Karpas-422 (cell line): ENCODE results near the gene ATG13. TPM values are rescaled to one million over a fixed set of nuclear protein-coding genes. Genes with fewer than 3 reads are reported as not detected.
A peak's percentile ranks its signal among the peaks of the same experiment; 100 is the strongest.

Experiments used
- DNase-seq: peaks from one replicate; pipeline ENCODE4 v3.0.0-alpha.2; 2015
- H2AFZ ChIP-seq: fragments of 200-600 bp; sonication (generic); 2 replicates; pipeline ENCODE4 v1.6.1; 2014; ENCODE audit warnings: antibody characterized with exemption, low read length, mixed read lengths
- H3K27ac ChIP-seq: fragments of 200-600 bp; sonication (generic); 2 replicates; pipeline ENCODE4 v1.5.1; 2014; ENCODE audit warnings: mild to moderate bottlenecking, low read length, moderate library complexity
- H3K27me3 ChIP-seq: fragments of 200-600 bp; sonication (generic); 2 replicates; pipeline ENCODE4 v1.6.1; 2014; ENCODE audit warnings: low read length, mixed read lengths
- H3K36me3 ChIP-seq: fragments of 200-600 bp; sonication (generic); 2 replicates; pipeline ENCODE4 v1.6.1; 2014; ENCODE audit warnings: low read length, mixed read lengths; ENCODE audit not compliant: insufficient read depth
- H3K4me1 ChIP-seq: fragments of 200-600 bp; sonication (generic); 2 replicates; pipeline ENCODE4 v1.6.1; 2014; ENCODE audit warnings: mild to moderate bottlenecking, low read length, mixed read lengths
- H3K4me2 ChIP-seq: fragments of 200-600 bp; sonication (generic); 2 replicates; pipeline ENCODE4 v1.6.1; 2014; ENCODE audit warnings: low read length, low read depth, mild to moderate bottlenecking; ENCODE audit not compliant: poor library complexity, severe bottlenecking
- H3K4me3 ChIP-seq: fragments of 200-600 bp; sonication (generic); 2 replicates; pipeline ENCODE4 v1.5.1; 2014; ENCODE audit warnings: mild to moderate bottlenecking, antibody characterized with exemption, low read length, mixed read lengths
- H3K79me2 ChIP-seq: fragments of 200-600 bp; sonication (generic); 2 replicates; pipeline ENCODE4 v1.6.1; 2014; ENCODE audit warnings: mild to moderate bottlenecking, low read length, mixed read lengths
- H3K9ac ChIP-seq: fragments of 200-600 bp; sonication (generic); 2 replicates; pipeline ENCODE4 v1.6.0; 2014; ENCODE audit warnings: low read length
- H3K9me2 ChIP-seq: fragments of 200-600 bp; sonication (generic), shearing (Covaris generic); replicated peaks from 2 replicates; pipeline ENCODE4 v1.6.0; 2014; ENCODE audit warnings: mild to moderate bottlenecking, low read length, moderate library complexity; ENCODE audit not compliant: insufficient read depth
- H3K9me3 ChIP-seq: fragments of 300-700, 200-600 bp; sonication (generic); 2 replicates; pipeline ENCODE4 v1.6.1; 2014; ENCODE audit warnings: low read length, mixed read lengths
- H4K20me1 ChIP-seq: fragments of 200-600 bp; sonication (generic); 2 replicates; pipeline ENCODE4 v1.6.1; 2014; ENCODE audit warnings: mild to moderate bottlenecking, antibody characterized with exemption, low read length, low read depth; ENCODE audit not compliant: insufficient read depth
- total RNA-seq: library from RNA; depleted of rRNA; stranded (reverse); fragments of >200 nt; shearing (Covaris generic); gene quantifications from 2 replicates; pipeline ENCODE4 v1.2.3, GENCODE V29; 2014; ENCODE audit warnings: low replicate concordance

The ATG13 gene
- total RNA-seq, 1 experiment from 2014 or later = 79.2 TPM

DNA sequence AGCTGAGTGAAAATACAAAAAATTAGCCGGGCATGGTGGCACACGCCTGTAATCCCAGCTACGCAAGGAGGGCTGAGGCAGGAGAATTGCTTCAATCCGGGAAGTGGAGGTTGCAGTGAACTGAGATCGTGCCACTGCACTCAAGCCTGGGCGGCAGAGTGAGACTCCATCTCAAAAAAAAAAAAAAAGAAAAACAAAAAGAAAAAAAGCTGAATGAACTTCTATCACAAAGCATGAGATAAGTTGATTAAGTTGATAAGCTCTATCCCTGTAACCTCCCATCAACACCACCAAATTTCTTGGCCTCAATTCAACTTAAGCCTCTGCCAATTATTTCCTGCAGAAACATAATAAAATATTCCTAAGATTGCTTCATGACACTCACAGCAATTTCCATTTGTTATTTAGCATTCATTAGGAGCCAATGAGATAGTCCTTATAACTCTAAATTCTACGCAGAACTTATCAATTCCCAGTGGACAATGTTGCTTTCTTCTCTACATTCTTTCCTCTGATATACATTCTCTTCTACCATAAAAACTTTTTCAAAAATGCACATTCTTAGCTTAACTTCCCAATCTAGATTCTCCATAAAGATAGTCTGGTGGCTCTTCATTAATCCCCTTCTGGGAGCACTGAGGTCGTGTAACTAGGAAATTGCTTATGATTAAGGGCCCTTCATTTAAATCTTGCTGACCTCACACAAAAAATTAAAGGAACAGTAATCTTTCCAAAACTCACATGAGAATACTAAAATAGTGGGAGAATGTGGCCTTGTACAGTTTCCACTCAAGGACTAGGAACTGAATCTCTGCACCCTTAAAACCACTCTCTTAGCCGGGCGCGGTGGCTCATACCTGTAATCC is 26.4 kb upstream of the ATG13 start:
- H3K27me3 ChIP-seq = no peaks in the 10 kb centered on the region
- peaks cover 78% of the 10 kb centered on the region for H3K79me2 ChIP-seq
- H4K20me1 ChIP-seq = peaks cover 8% of the 10 kb centered on the region; the same call in 1 of the 2 replicates
- DNase-seq = no peak
- H3K9me2 ChIP-seq = no peaks in the 10 kb centered on the region
- H3K4me2 ChIP-seq = peak overlapping the region; percentile 52
- no peaks in the 10 kb centered on the region for H3K9me3 ChIP-seq
- H3K36me3 ChIP-seq = peaks cover 6% of the 10 kb centered on the region; the same call in 1 of the 2 replicates
- H3K9ac ChIP-seq = no peak overlapping the region
- H3K4me1 ChIP-seq = peaks cover 30% of the 10 kb centered on the region
- H2AFZ ChIP-seq = no peak overlapping the region
- no peak overlapping the region for H3K27ac ChIP-seq
- no peak overlapping the region for H3K4me3 ChIP-seq

DNA sequence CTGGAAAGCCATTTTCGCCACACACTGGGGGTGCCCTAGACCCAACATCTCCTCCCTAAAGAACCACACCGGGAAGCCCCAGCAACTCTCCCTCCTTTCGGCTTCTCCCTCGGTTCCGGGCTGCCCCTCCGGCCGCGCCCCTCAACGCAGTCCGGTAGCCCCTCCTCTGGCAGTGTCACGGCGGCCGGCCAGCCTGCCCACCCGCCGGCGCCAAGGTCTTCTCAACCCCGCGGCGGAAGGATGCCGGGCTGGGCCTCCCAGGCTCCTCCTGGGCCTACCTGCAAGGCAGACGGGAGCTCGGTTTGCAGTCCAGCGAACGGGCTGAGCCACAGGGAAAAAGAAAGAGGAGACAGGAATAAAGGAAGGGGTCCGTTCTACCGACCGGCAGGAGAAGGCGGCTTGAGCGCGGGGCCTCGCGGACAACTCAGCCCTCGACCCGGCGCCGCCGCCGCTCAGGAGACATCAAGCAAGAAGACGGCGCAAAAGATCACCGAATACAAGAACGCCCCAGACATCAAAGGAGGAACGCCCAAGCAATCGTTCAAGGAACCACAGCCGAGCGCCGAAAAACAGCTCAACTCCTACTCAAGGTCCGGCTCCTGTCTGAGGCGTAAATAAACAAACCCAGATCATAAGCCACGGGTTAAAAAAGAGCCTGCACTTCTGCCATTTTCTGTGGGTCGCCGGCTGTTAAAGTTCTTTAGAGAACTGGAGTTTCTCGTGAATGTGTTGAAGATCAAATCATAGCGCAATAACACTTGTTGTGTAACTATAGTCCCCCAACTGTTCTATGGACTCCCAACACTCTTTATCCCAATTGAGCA is 23.6 kb upstream of the ATG13 start, which contains the start of gene AMBRA1:
Gene AMBRA1, minus strand, starts transcription at position 474 of the 824 bp plus-strand sequence. CDS start 45,643 bp downstream, outside the sequence.
- Histone ChIP-seq H3K79me2 (peaks cover 51% of the 10 kb centered on the region), H3K9ac (peak within 1 kb of the TSS; percentile 75), H3K4me3 (peak within 1 kb of the TSS; percentile 79), H3K4me1 (peaks cover 30% of the 10 kb centered on the region), H3K4me2 (peak within 1 kb of the TSS; percentile 88), H4K20me1 (peaks cover 8% of the 10 kb centered on the region; the same call in 1 of the 2 replicates), H3K27me3 (no peaks in the 10 kb centered on the region), H3K27ac (peak within 1 kb of the TSS; percentile 54), H3K36me3 (no peaks in the 10 kb centered on the region), H3K9me3 (no peaks in the 10 kb centered on the region), H2AFZ (peak within 1 kb of the TSS; percentile 40), H3K9me2 (no peaks in the 10 kb centered on the region)
- peak; percentile 95 for DNase-seq

DNA sequence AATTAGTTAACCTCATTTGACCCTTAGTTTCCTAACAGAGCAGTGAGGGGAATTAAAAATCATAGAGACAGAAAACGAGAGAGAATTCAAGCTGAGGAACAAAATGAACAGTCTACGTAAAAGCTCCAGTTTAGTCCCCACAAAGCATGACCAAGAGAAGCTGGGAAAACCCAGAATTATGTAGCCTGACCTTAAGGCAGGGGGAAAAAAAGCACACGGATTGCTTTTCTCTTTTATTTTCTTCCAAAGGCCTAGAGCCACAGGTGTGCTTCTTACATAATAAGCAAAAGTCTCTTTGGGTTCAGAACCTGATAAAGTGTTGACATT is 23.0 kb upstream of the ATG13 start:
- H3K79me2 ChIP-seq = peaks cover 45% of the 10 kb centered on the region
- H3K36me3 ChIP-seq = no peaks in the 10 kb centered on the region
- H3K27me3 ChIP-seq = no peaks in the 10 kb centered on the region
- H3K9ac ChIP-seq = peak overlapping the region; percentile 75
- no peak overlapping the region for H3K27ac ChIP-seq
- peaks cover 30% of the 10 kb centered on the region for H3K4me1 ChIP-seq
- peak overlapping the region; percentile 88 for H3K4me2 ChIP-seq
- H3K9me3 ChIP-seq = no peaks in the 10 kb centered on the region
- peak overlapping the region; percentile 40 for H2AFZ ChIP-seq
- peaks cover 8% of the 10 kb centered on the region; the same call in 1 of the 2 replicates for H4K20me1 ChIP-seq
- H3K4me3 ChIP-seq = peak overlapping the region; percentile 79
- DNase-seq = no peak
- H3K9me2 ChIP-seq = no peaks in the 10 kb centered on the region

DNA sequence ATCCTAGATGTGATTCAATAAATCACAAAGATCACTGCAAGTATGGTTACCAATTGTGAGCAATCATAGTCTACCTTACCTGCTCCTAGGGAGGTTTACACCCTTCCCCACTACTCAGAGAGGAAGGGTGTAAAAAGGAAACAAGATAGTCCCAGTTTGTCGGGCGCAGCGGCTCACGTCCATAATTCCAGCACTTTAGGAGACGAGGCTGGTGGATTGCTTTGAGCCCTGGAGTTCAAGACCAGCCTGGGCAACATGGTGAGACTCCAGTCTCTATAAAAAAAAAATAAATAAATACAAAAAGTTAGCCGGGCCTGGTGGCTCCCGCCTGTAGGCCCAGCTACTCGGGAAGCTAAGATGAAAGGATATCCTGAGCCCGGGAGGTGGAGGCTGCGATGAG is 22.6 kb upstream of the ATG13 start:
- H3K9ac ChIP-seq = no peak overlapping the region

DNA sequence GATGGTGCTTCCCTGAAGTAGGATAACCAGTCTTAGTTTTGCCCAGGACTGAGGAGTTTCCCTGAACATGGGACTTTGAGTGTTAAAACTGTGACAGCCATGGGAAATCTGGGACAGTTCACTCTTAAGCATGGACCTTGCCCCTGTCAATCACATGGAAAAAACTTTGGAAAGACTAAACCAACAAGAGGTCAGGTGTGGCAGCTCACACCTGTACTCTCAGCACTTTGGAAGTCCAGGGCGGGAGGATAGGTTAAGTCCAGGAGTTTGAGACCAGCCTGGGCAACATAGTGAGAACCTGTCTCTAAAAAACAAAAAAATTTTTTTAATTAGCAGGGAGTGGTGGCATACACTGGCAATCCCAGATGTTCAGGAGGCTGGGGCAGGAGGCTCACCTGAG is 20.2 kb upstream of the ATG13 start:
- Histone ChIP-seq H3K9me3 (no peaks in the 10 kb centered on the region), H3K4me2 (no peak overlapping the region), H3K79me2 (peaks cover 17% of the 10 kb centered on the region), H3K9ac (no peak overlapping the region), H3K4me3 (no peak overlapping the region), H2AFZ (no peak overlapping the region), H3K36me3 (no peaks in the 10 kb centered on the region), H3K27ac (no peak overlapping the region), H4K20me1 (peaks cover 8% of the 10 kb centered on the region; the same call in 1 of the 2 replicates), H3K4me1 (peaks cover 27% of the 10 kb centered on the region), H3K27me3 (no peaks in the 10 kb centered on the region), H3K9me2 (no peaks in the 10 kb centered on the region)
- DNase-seq = no peak

More for the DNA sequence above, 22.6 kb upstream of the ATG13 start:
- H4K20me1 ChIP-seq = peaks cover 8% of the 10 kb centered on the region; the same call in 1 of the 2 replicates
- peaks cover 40% of the 10 kb centered on the region for H3K79me2 ChIP-seq
- no peak overlapping the region for H3K27ac ChIP-seq
- H3K4me1 ChIP-seq = peaks cover 30% of the 10 kb centered on the region
- peak overlapping the region; percentile 88 for H3K4me2 ChIP-seq
- peak overlapping the region; percentile 79 for H3K4me3 ChIP-seq
- H3K9me3 ChIP-seq = no peaks in the 10 kb centered on the region
- H3K27me3 ChIP-seq = no peaks in the 10 kb centered on the region
- DNase-seq = no peak
- H2AFZ ChIP-seq = peak overlapping the region; percentile 40
- H3K9me2 ChIP-seq = no peaks in the 10 kb centered on the region
- no peaks in the 10 kb centered on the region for H3K36me3 ChIP-seq

DNA sequence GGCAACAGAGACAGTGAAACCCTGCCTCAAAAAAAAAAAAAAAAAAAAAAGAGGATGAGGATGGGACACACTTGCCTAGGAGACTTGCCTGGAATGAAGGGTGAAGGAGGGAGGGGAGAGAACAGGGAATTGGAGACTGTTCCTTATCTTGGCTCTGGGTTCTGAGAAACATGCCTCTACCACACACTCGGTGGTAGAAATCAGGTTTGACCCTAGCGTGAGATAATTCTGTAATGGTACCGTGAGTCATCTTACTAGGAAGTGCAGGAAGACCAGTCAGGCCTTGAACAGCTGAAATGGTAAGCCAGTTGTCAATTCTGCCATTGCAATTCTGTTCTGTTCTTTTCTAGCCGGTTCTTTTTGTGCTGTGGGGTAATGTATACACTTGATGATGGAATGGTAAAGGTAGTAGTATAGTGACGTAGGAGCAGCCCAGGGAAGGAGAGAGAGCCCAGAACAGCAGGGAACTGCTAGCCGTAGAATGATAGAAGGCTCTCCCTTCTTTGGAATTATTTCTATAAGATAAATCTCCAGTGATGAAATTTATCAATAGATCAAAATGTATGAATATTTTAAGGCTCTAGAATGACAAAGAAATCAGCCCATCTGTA is 19.6 kb upstream of the ATG13 start:
- Histone ChIP-seq H3K36me3 (no peaks in the 10 kb centered on the region), H3K9me2 (no peaks in the 10 kb centered on the region), H3K27me3 (no peaks in the 10 kb centered on the region), H3K4me1 (peaks cover 21% of the 10 kb centered on the region), H3K9me3 (no peaks in the 10 kb centered on the region), H4K20me1 (peaks cover 8% of the 10 kb centered on the region; the same call in 1 of the 2 replicates), H3K27ac (no peak overlapping the region), H3K9ac (no peak overlapping the region), H3K4me2 (no peak overlapping the region), H3K4me3 (no peak overlapping the region), H3K79me2 (peaks cover 11% of the 10 kb centered on the region), H2AFZ (no peak overlapping the region)
- no peak for DNase-seq

DNA sequence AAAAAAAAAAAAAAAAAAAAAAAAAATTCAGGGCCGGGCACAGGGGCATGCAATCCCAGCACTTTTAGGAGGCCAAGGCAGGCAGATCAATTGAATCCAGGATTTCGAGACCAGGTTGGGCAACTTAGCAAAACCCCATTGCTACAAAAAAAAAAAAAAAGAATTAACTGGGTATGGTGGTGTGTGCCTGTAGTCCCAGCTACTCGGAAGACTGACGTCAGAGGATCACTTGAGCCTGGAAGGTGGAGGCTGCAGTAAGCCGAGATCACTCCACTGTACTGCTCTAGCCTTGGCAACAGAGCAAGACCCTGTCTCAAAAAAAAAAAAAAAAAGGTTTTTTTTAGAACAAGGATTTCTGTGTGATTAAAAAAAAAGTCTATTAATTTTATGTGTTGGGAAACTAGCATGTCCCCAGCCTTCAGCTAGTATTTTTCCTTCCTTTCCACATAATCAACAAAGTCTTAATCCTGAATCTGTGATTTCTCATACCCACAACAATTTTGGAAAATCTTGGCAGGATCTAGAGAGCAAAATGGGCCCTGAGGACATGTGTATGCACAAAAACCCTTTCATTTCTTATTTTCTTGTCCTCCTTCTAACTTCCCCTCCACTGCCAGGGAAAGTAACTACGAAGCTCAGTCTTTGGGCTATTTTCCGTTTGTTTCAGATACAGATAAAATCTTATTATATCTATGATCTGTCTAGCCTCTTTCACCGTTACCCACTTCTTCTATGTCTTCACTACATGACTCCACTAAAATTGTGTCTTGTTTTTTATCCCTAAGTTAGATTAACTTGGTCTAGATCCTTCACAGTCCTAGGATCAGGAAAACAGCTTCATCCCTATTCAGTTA is 17.8 kb upstream of the ATG13 start:
- Histone ChIP-seq H3K9me3 (no peaks in the 10 kb centered on the region), H3K4me1 (peaks cover 28% of the 10 kb centered on the region), H4K20me1 (no peaks in the 10 kb centered on the region), H3K9ac (no peak overlapping the region), H3K4me2 (no peak overlapping the region), H3K79me2 (no peaks in the 10 kb centered on the region), H2AFZ (no peak overlapping the region), H3K27ac (no peak overlapping the region), H3K36me3 (no peaks in the 10 kb centered on the region), H3K9me2 (no peaks in the 10 kb centered on the region), H3K27me3 (no peaks in the 10 kb centered on the region), H3K4me3 (no peak overlapping the region)
- no peak for DNase-seq
